Ishikawa (cell line): ENCODE results near the gene IRF2.

ENCODE experiments used
- CEBPB ChIP-seq: IDR thresholded peaks from 2 replicates; pipeline ENCODE4 v1.6.1; 2012
- CREB1 ChIP-seq: IDR thresholded peaks from 2 replicates; pipeline ENCODE4 v1.6.1; 2012; ENCODE audit warnings: low read depth
- EGR1 ChIP-seq: IDR thresholded peaks from 2 replicates; pipeline ENCODE4 v1.6.1; 2012
- EP300 ChIP-seq: IDR thresholded peaks from 2 replicates; pipeline ENCODE4 v1.6.1; 2012; ENCODE audit warnings: borderline replicate concordance
- FOXM1 ChIP-seq: IDR thresholded peaks from 2 replicates; pipeline ENCODE4 v1.6.1; 2012; ENCODE audit warnings: low read depth, borderline replicate concordance
- NFIC ChIP-seq: IDR thresholded peaks from 2 replicates; pipeline ENCODE4 v1.6.1; 2012
- RAD21 ChIP-seq: IDR thresholded peaks from 2 replicates; pipeline ENCODE4 v1.6.1; 2012; ENCODE audit warnings: low read depth
- TAF1 ChIP-seq: IDR thresholded peaks from 2 replicates; pipeline ENCODE4 v1.6.1; 2012; ENCODE audit warnings: low read depth, mild to moderate bottlenecking
- TCF12 ChIP-seq: IDR thresholded peaks from 2 replicates; pipeline ENCODE4 v1.6.1; 2012; ENCODE audit warnings: low read depth
- TEAD4 ChIP-seq: IDR thresholded peaks from 2 replicates; pipeline ENCODE4 v1.6.1; 2012
- YY1 ChIP-seq: IDR thresholded peaks from 2 replicates; pipeline ENCODE4 v1.6.1; 2012; ENCODE audit warnings: low read depth
- ZBTB7A ChIP-seq: IDR thresholded peaks from 2 replicates; pipeline ENCODE4 v1.6.1; 2012; ENCODE audit warnings: low read depth
- TF ChIP-seq, protein P1 (sequence below): IDR thresholded peaks from 2 replicates; pipeline ENCODE4 v1.6.1; 2012
- TF ChIP-seq, protein P2 (sequence below): IDR thresholded peaks from 2 replicates; pipeline ENCODE4 v1.6.1; 2012; ENCODE audit warnings: low read depth, mild to moderate bottlenecking
- TF ChIP-seq, protein P3 (sequence below): IDR thresholded peaks from 2 replicates; pipeline ENCODE4 v1.6.1; 2012

Gene IRF2

DNA sequence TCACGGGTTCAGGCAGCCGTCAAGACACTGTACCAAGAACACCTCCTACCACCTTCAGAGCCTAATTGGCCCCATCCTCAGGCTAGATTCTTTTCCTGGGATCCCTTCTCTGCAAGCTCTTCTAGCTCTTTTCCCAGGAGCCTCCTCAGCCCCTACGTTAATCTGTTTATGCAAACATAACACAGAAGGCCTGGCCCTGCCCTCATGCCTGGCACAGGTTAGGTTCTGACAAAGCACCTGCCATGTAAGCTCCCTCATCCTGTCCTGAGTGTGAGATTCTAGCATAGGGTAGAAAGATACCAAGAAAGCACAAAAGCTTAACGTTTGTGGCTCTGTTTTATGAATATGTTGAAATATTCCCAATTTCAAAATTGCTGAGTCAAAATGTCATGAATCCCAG lies 93.6 kb downstream of the IRF2 start:
- TF ChIP-seq, protein P1, sequence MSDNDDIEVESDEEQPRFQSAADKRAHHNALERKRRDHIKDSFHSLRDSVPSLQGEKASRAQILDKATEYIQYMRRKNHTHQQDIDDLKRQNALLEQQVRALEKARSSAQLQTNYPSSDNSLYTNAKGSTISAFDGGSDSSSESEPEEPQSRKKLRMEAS, result no peak
- TF ChIP-seq NFIC (no peak), TAF1 (no peak), EGR1 (no peak), CEBPB (no peak), CREB1 (no peak), YY1 (no peak), RAD21 (no peak), ZBTB7A (no peak), TEAD4 (no peak), TCF12 (no peak), EP300 (no peak)
- TF ChIP-seq, protein P2, sequence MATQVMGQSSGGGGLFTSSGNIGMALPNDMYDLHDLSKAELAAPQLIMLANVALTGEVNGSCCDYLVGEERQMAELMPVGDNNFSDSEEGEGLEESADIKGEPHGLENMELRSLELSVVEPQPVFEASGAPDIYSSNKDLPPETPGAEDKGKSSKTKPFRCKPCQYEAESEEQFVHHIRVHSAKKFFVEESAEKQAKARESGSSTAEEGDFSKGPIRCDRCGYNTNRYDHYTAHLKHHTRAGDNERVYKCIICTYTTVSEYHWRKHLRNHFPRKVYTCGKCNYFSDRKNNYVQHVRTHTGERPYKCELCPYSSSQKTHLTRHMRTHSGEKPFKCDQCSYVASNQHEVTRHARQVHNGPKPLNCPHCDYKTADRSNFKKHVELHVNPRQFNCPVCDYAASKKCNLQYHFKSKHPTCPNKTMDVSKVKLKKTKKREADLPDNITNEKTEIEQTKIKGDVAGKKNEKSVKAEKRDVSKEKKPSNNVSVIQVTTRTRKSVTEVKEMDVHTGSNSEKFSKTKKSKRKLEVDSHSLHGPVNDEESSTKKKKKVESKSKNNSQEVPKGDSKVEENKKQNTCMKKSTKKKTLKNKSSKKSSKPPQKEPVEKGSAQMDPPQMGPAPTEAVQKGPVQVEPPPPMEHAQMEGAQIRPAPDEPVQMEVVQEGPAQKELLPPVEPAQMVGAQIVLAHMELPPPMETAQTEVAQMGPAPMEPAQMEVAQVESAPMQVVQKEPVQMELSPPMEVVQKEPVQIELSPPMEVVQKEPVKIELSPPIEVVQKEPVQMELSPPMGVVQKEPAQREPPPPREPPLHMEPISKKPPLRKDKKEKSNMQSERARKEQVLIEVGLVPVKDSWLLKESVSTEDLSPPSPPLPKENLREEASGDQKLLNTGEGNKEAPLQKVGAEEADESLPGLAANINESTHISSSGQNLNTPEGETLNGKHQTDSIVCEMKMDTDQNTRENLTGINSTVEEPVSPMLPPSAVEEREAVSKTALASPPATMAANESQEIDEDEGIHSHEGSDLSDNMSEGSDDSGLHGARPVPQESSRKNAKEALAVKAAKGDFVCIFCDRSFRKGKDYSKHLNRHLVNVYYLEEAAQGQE, result no peak
- TF ChIP-seq, protein P3, sequence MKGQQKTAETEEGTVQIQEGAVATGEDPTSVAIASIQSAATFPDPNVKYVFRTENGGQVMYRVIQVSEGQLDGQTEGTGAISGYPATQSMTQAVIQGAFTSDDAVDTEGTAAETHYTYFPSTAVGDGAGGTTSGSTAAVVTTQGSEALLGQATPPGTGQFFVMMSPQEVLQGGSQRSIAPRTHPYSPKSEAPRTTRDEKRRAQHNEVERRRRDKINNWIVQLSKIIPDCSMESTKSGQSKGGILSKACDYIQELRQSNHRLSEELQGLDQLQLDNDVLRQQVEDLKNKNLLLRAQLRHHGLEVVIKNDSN, result no peak

DNA sequence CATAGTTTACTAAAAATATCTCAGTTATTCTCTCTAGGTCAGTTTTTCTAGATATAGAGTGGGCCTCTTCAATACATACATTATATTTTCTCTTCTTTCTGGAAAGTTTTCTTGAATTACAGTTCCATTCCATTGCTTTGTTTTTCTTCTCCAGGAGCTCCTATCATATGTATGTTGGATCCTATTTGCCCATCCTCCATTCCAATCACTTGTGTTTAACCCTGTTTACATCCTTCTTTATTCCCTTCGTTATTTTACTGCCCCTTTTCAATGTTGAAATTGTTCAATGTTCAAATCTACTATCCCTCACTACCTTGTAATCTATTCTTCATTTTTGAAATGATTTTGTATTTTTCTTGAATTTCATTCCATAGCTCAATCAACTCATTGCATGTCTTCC lies 97.4 kb downstream of the IRF2 start:
- TF ChIP-seq ZBTB7A, result no peak
- TF ChIP-seq TCF12, result no peak
- TF ChIP-seq TEAD4, result no peak
- TF ChIP-seq EP300, result no peak
- no peak for TF ChIP-seq RAD21
- TF ChIP-seq, protein P2, result no peak
- no peak for TF ChIP-seq CEBPB
- no peak for TF ChIP-seq YY1
- TF ChIP-seq EGR1, result no peak
- no peak for TF ChIP-seq CREB1

DNA sequence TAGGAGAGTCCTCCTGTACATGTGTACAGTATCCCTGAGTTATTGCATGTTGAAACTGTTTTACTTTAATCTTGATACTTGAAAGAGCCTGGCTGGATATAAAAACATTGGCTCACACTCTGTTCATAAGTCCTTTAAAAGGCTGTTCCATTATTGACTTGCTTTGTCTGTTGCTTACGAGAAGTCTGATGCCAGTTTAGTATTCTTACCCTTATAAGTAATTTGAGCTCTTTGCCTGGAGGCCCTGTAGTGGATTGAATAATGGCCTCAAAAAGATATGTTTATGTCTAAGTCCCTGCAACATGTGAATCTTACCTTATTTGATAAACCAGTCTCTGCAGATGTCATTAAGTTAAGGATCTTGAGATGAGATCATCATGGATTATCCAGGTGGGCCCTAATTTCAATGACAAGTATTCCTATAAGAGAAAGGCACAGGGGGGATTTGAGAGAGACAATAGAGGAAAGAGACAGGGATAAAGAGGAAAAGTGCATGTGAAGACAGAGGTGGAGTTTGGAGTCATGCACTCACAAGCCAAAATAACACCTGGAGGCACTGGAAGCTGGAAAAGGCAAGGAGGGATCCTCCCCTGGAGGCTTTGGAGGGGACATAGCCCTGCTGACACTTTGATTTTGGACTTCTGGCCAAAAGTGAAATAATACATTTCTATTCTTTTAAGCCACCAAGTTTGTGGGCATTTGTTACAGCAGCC lies 98.1 kb downstream of the IRF2 start:
- TF ChIP-seq, protein P1, result no peak
- no peak for TF ChIP-seq RAD21
- no peak for TF ChIP-seq TAF1
- no peak for TF ChIP-seq EGR1
- TF ChIP-seq NFIC, result no peak
- TF ChIP-seq, protein P3, result no peak
- TF ChIP-seq CREB1, result no peak

DNA sequence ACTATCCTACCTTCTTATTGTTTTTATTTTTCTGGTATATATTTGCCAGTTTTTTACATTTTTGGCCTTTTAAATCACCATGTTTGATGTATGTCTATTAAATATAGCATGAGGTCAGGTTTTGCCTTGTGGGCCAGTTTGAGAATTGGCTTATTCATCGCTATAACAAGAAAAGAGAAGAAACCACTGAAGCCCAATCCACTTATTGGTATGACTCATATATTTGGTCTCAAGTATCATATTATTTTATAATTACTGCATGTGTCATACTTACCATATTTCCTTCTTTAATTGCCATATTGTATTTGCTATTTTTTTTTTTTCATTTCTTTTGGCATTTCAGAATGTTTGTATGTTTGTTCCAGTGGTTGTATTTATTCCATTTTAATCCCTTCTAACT lies 99.3 kb downstream of the IRF2 start:
- TF ChIP-seq CEBPB (no peak), RAD21 (no peak), FOXM1 (no peak), EGR1 (no peak), YY1 (no peak), NFIC (no peak), TEAD4 (no peak)
- TF ChIP-seq, protein P1, result no peak
- TF ChIP-seq, protein P2, result no peak
